ENCODE data around the gene BANK1. TPM values are rescaled to one million over a fixed set of nuclear protein-coding genes. Genes with fewer than 3 reads are reported as not detected.
A peak's percentile ranks its signal among the peaks of the same experiment; 100 is the strongest.

BANK1 gene
- total RNA-seq, 1 donor from 2014 or later = 1.4 TPM

GRCh38 chr4:101807351-101807750, 16.8 kb downstream of the BANK1 start:
- DNase-seq (ENCODE audit: low read depth) = no peak
- peak overlapping the region; percentile 19 for H3K4me3 ChIP-seq (ENCODE audit: low read depth, low read length)
- TF ChIP-seq, protein P1, sequence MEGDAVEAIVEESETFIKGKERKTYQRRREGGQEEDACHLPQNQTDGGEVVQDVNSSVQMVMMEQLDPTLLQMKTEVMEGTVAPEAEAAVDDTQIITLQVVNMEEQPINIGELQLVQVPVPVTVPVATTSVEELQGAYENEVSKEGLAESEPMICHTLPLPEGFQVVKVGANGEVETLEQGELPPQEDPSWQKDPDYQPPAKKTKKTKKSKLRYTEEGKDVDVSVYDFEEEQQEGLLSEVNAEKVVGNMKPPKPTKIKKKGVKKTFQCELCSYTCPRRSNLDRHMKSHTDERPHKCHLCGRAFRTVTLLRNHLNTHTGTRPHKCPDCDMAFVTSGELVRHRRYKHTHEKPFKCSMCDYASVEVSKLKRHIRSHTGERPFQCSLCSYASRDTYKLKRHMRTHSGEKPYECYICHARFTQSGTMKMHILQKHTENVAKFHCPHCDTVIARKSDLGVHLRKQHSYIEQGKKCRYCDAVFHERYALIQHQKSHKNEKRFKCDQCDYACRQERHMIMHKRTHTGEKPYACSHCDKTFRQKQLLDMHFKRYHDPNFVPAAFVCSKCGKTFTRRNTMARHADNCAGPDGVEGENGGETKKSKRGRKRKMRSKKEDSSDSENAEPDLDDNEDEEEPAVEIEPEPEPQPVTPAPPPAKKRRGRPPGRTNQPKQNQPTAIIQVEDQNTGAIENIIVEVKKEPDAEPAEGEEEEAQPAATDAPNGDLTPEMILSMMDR (conservative IDR thresholded peaks at IDR 0.05; ENCODE audit: low read depth, low read length) = no peak

DNA sequence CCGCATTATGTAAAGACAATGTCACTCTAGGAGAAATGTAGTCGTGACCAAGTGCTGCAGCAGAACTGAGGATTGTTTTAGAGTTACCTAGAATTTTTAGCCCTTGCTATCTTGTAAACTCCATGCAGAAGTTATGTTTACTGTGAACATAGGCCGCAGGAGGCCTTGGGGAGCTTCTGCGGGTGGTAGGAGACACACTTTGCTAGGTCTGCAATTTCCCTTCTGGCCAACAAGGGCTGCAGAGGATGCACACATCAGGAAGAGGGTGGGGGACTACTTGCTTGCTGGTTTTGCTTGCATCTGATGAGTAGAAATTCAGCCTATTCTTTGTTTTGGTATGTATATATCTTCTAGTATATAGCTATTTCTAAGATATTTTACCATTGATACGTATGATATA, 23.1 kb downstream of the BANK1 start:
- no peak overlapping the region for H3K4me3 ChIP-seq (ENCODE audit: low read depth, low read length)
- TF ChIP-seq, protein P1 (conservative IDR thresholded peaks at IDR 0.05; ENCODE audit: low read depth, low read length) = no peak
- DNase-seq (ENCODE audit: low read depth) = no peak

- no peak for DNase-seq (ENCODE audit: low read depth)
- TF ChIP-seq, protein P1 (conservative IDR thresholded peaks at IDR 0.05; ENCODE audit: low read depth, low read length) = no peak
- H3K4me3 ChIP-seq (ENCODE audit: low read depth, low read length) = no peak overlapping the region
Measured at GRCh38 chr4:101818362-101818761, 27.8 kb downstream of the BANK1 start.

DNA sequence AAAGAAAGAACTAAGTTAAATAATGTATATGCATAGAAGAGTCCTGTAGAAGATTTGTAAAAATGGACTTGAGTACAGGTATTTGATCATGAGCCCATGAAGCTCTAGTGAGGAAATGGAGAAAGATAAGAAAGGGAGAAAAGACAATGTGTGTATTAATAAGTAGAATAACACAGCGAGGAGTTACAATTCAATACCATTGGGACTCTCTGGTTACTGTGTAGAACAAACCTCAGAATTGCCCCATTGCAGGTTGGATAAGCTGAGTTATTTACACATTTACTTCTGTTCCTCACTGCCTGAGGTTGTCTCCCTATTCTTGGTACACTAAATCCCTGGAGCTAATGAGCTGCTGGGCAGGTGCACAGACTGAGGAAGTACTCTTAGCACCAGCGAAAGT, 33.3 kb downstream of the BANK1 start:
- DNase-seq (ENCODE audit: low read depth) = no peak
- TF ChIP-seq, protein P1 (conservative IDR thresholded peaks at IDR 0.05; ENCODE audit: low read depth, low read length) = no peak
- H3K4me3 ChIP-seq (ENCODE audit: low read depth, low read length) = no peak overlapping the region

- no peak overlapping the region for H3K4me3 ChIP-seq (ENCODE audit: low read depth, low read length)
- TF ChIP-seq, protein P1 (conservative IDR thresholded peaks at IDR 0.05; ENCODE audit: low read depth, low read length) = no peak
- DNase-seq (ENCODE audit: low read depth) = no peak
Measured at GRCh38 chr4:101824500-101824899, 34.0 kb downstream of the BANK1 start.

GRCh38 chr4:101825953-101826352, 35.4 kb downstream of the BANK1 start:
- TF ChIP-seq, protein P1 (conservative IDR thresholded peaks at IDR 0.05; ENCODE audit: low read depth, low read length) = no peak

DNA sequence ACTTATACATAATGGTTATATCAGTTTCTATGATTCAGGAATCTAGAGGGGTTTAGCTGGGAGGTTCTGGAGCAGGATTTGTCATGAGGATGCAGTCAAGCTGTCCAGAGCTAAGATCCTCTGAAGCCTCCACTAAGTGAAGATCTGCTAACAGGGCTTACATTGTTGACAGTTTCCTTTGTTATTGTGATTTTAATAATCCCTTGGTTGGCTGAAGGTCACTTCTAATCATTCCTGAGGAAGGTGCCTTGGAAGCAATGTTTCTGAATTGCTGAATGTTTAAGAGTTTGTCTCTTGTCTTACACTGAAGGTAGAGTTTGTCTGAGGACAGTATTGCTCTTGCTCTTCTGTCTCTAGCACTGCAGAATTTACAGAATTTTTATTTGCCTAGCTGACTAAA, 41.3 kb downstream of the BANK1 start:
- H3K4me3 ChIP-seq (ENCODE audit: low read depth, low read length) = no peak overlapping the region
- TF ChIP-seq, protein P1 (conservative IDR thresholded peaks at IDR 0.05; ENCODE audit: low read depth, low read length) = no peak
- DNase-seq (ENCODE audit: low read depth) = no peak

More at GRCh38 chr4:101825953-101826352, 35.4 kb downstream of the BANK1 start:
- DNase-seq (ENCODE audit: low read depth) = no peak
- no peak overlapping the region for H3K4me3 ChIP-seq (ENCODE audit: low read depth, low read length)

Data from epithelial cell of proximal tubule (primary cell).